HEK293 (cell line): ENCODE data around the gene IFFO2.

Experiments used
- CTCF ChIA-PET: fragments of 350-600 bp; formaldehyde crosslinking; extraction: SDS; loops from one replicate; lab custom pipeline; 2021; ENCODE audit warnings: antibody characterized with exemption; lab: Yijun Ruan, JAX
- POLR2A ChIA-PET: fragments of 300-600 bp; formaldehyde crosslinking; extraction: SDS; loops from one replicate; lab custom pipeline; 2020; ENCODE audit warnings: antibody characterized with exemption, inconsistent platforms; lab: Yijun Ruan, JAX
- H3K27ac ChIP-seq: fragments of 200-500 bp; sonication (Bioruptor generic); 2 replicates; pipeline ENCODE4 v1.5.1; 2014; ENCODE audit warnings: low read depth, low read length, control low read depth, inconsistent platforms; ENCODE audit errors: extremely low read depth
- H3K36me3 ChIP-seq, 2 experiments: fragments of 200-500 bp in 1 of 2; sonication (Bioruptor generic) in 1 of 2; 1 replicate in 1 of 2; 2 replicates in 1 of 2; pipeline ENCODE4 v1.5.1; 2014 to 2017; ENCODE audit warnings: inconsistent platforms in 2 of 2, low read length in 2 of 2; ENCODE audit not compliant: control insufficient read depth in 2 of 2, insufficient read depth in 1 of 2
- H3K4me1 ChIP-seq: fragments of 200-500 bp; sonication (Bioruptor generic); 2 replicates; pipeline ENCODE4 v1.5.1; 2014; ENCODE audit warnings: mild to moderate bottlenecking, low read length, inconsistent platforms; ENCODE audit not compliant: control insufficient read depth, insufficient read depth
- H3K4me3 ChIP-seq: 2 replicates; pipeline ENCODE4 v1.5.1; 2011; ENCODE audit warnings: low read depth, mild to moderate bottlenecking, control low read depth, low read length, moderate library complexity
- H3K9me3 ChIP-seq: fragments of 200-500 bp; sonication (Bioruptor generic); 2 replicates; pipeline ENCODE4 v1.5.1; 2014; ENCODE audit warnings: low read depth, low read length, inconsistent platforms; ENCODE audit not compliant: control insufficient read depth, insufficient read depth
- CTCF ChIP-seq: fragments of 450-650 bp; formaldehyde crosslinking; IDR thresholded peaks from 2 replicates; pipeline ENCODE4 v1.5.1; 2016; ENCODE audit warnings: missing biosample characterization, missing genetic modification characterization
- EGR2 ChIP-seq: fragments of 450-650 bp; formaldehyde crosslinking; IDR thresholded peaks from 2 replicates; pipeline ENCODE4 v1.5.1; 2016; ENCODE audit warnings: low read depth, missing biosample characterization, missing genetic modification characterization
- GLI4 ChIP-seq: fragments of 450-650 bp; formaldehyde crosslinking; IDR thresholded peaks from 2 replicates; pipeline ENCODE4 v1.5.1; 2016; ENCODE audit warnings: missing biosample characterization, missing genetic modification characterization
- GLIS1 ChIP-seq: fragments of 450-650 bp; formaldehyde crosslinking; IDR thresholded peaks from 2 replicates; pipeline ENCODE4 v1.5.1; 2016; ENCODE audit warnings: missing biosample characterization, missing genetic modification characterization
- KLF1 ChIP-seq: fragments of 450-650 bp; formaldehyde crosslinking; IDR thresholded peaks from 2 replicates; pipeline ENCODE4 v1.5.1; 2016; ENCODE audit warnings: missing biosample characterization, missing genetic modification characterization
- PBX3 ChIP-seq: sonication (generic); formaldehyde crosslinking; IDR thresholded peaks from 2 replicates; pipeline ENCODE4 v1.8.1; 2022; ENCODE audit warnings: mild to moderate bottlenecking, moderate library complexity, missing genetic modification reagents
- SCRT2 ChIP-seq: fragments of 450-650 bp; formaldehyde crosslinking; IDR thresholded peaks from 2 replicates; pipeline ENCODE4 v1.5.1; 2016; ENCODE audit warnings: missing biosample characterization, missing genetic modification characterization
- ZFHX2 ChIP-seq: fragments of 450-650 bp; formaldehyde crosslinking; conservative IDR thresholded peaks from 2 replicates; pipeline ENCODE4 v1.5.1; 2016; ENCODE audit warnings: missing biosample characterization, missing genetic modification characterization
- ZNF10 ChIP-seq: fragments of 450-650 bp; formaldehyde crosslinking; IDR thresholded peaks from 2 replicates; pipeline ENCODE4 v1.5.1; 2017; ENCODE audit warnings: missing biosample characterization, missing genetic modification characterization
- ZNF133 ChIP-seq: fragments of 450-650 bp; formaldehyde crosslinking; IDR thresholded peaks from 2 replicates; pipeline ENCODE4 v1.5.1; 2016; ENCODE audit warnings: missing biosample characterization, missing genetic modification characterization
- ZNF138 ChIP-seq: fragments of 450-650 bp; formaldehyde crosslinking; IDR thresholded peaks from 2 replicates; pipeline ENCODE4 v1.5.1; 2016; ENCODE audit warnings: missing biosample characterization, missing genetic modification characterization, borderline replicate concordance
- ZNF146 ChIP-seq: fragments of 450-650 bp; formaldehyde crosslinking; IDR thresholded peaks from 2 replicates; pipeline ENCODE4 v1.5.1; 2016; ENCODE audit warnings: missing biosample characterization, missing genetic modification characterization
- ZNF354C ChIP-seq: fragments of 450-650 bp; formaldehyde crosslinking; IDR thresholded peaks from 2 replicates; pipeline ENCODE4 v1.5.1; 2016; ENCODE audit warnings: missing biosample characterization, missing genetic modification characterization, low read depth, borderline replicate concordance
- ZNF426 ChIP-seq: fragments of 450-650 bp; formaldehyde crosslinking; IDR thresholded peaks from 2 replicates; pipeline ENCODE4 v1.5.1; 2017; ENCODE audit warnings: missing biosample characterization, missing genetic modification characterization, mild to moderate bottlenecking, inconsistent platforms, moderate library complexity
- ZNF433 ChIP-seq: fragments of 450-650 bp; formaldehyde crosslinking; IDR thresholded peaks from 2 replicates; pipeline ENCODE4 v1.5.1; 2016; ENCODE audit warnings: missing biosample characterization, missing genetic modification characterization, low read depth
- ZNF48 ChIP-seq: fragments of 450-650 bp; formaldehyde crosslinking; IDR thresholded peaks from 2 replicates; pipeline ENCODE4 v1.5.1; 2016; ENCODE audit warnings: missing biosample characterization, missing genetic modification characterization
- ZNF548 ChIP-seq: fragments of 450-650 bp; formaldehyde crosslinking; IDR thresholded peaks from 2 replicates; pipeline ENCODE4 v1.5.1; 2016; ENCODE audit warnings: missing biosample characterization, missing genetic modification characterization
- ZNF664 ChIP-seq: fragments of 450-650 bp; formaldehyde crosslinking; IDR thresholded peaks from 2 replicates; pipeline ENCODE4 v1.5.1; 2016; ENCODE audit warnings: missing biosample characterization, missing genetic modification characterization
- ZNF701 ChIP-seq: fragments of 450-650 bp; formaldehyde crosslinking; IDR thresholded peaks from 2 replicates; pipeline ENCODE4 v1.5.1; 2016; ENCODE audit warnings: missing biosample characterization, missing genetic modification characterization
- ZSCAN18 ChIP-seq: fragments of 450-650 bp; formaldehyde crosslinking; IDR thresholded peaks from 2 replicates; pipeline ENCODE4 v1.5.1; 2016; ENCODE audit warnings: missing biosample characterization, missing genetic modification characterization

The IFFO2 gene

GRCh38 chr1:18921516-18922251, 34.8 kb downstream of the IFFO2 start:
- Histone ChIP-seq H3K9me3 (no peaks in the 10 kb centered on the region), H3K27ac (no peak overlapping the region; the same call in 1 of the 2 replicates), H3K4me1 (peaks cover 9% of the 10 kb centered on the region), H3K36me3 (peaks cover 0 to 32% of the 10 kb centered on the region in 2 experiments; a peak in 1 of 3 replicates), H3K4me3 (no peak overlapping the region)
- TF ChIP-seq ZNF48 (tag by site-specific recombination) (no peak), ZNF354C (no peak), ZNF664 (tag by site-specific recombination) (peak; percentile 32; the same call in 1 of the 2 replicates)
- ChIA-PET CTCF (interaction anchor here (0.6 to 7.0 kb wide), 8 partner anchors 9 to 88 kb away, joined by 3 to 68 read pairs (median 3); no protein-coding TSS in a partner anchor), POLR2A (interaction anchor here (0.5 to 1.5 kb wide), 5 partner anchors 19 to 645 kb away, joined by 3 to 6 read pairs (median 4); partner anchors contain the start of genes ALDH4A1 and IFFO2)

GRCh38 chr1:18920931-18921330, 35.5 kb downstream of the IFFO2 start:
- Histone ChIP-seq H3K4me3 (no peak overlapping the region), H3K27ac (no peak overlapping the region), H3K9me3 (no peaks in the 10 kb centered on the region), H3K36me3 (peaks cover 0 to 40% of the 10 kb centered on the region in 2 experiments; a peak in 1 of 3 replicates), H3K4me1 (peaks cover 9% of the 10 kb centered on the region)
- POLR2A ChIA-PET = no interaction called here
- CTCF ChIA-PET = interaction anchor here (0.6 to 2.1 kb wide), 3 partner anchors 14 to 89 kb away, joined by 3 to 5 read pairs (median 4); no protein-coding TSS in a partner anchor
- no peak for TF ChIP-seq ZNF138 (tag by site-specific recombination)
- TF ChIP-seq ZNF10 (tag by site-specific recombination) = no peak
- no peak for TF ChIP-seq KLF1 (tag by site-specific recombination)
- no peak for TF ChIP-seq ZNF701 (tag by site-specific recombination)
- TF ChIP-seq PBX3 = no peak
- no peak for TF ChIP-seq GLIS1 (tag by site-specific recombination)
- TF ChIP-seq ZNF548 = no peak
- TF ChIP-seq GLI4 = no peak
- 0 out of 2 replicates have a peak, but pooled peaks have one; percentile 10 for TF ChIP-seq SCRT2 (tag by site-specific recombination)

GRCh38 chr1:18919956-18920355, 36.5 kb downstream of the IFFO2 start:
- TF ChIP-seq ZNF133 = no peak
- no peak for TF ChIP-seq ZNF146 (tag by site-specific recombination)
- TF ChIP-seq, all 188 proteins: peak for 0
- CTCF ChIA-PET = interaction anchor here (1.3 kb wide), 1 partner anchor 13 kb away, joined by 3 read pairs; no protein-coding TSS in a partner anchor
- no peak overlapping the region for H3K27ac ChIP-seq

GRCh38 chr1:18919197-18919905, 37.1 kb downstream of the IFFO2 start:
- no peak overlapping the region for H3K27ac ChIP-seq
- POLR2A ChIA-PET = no interaction called here
- CTCF ChIA-PET = interaction anchor here (1.3 kb wide), 1 partner anchor 12 kb away, joined by 3 read pairs; no protein-coding TSS in a partner anchor
- peaks cover 0 to 47% of the 10 kb centered on the region in 2 experiments; a peak in 1 of 3 replicates for H3K36me3 ChIP-seq
- peaks cover 9% of the 10 kb centered on the region for H3K4me1 ChIP-seq
- no peaks in the 10 kb centered on the region for H3K9me3 ChIP-seq
- H3K4me3 ChIP-seq = no peak overlapping the region
- no peak for TF ChIP-seq ZNF426
- no peak for TF ChIP-seq ZNF433 (tag by site-specific recombination)
- TF ChIP-seq CTCF (tag by site-specific recombination) = no peak
- TF ChIP-seq ZFHX2 = peak; percentile 38
- TF ChIP-seq EGR2 (tag by site-specific recombination) = peak; percentile 83
- TF ChIP-seq ZSCAN18 (tag by site-specific recombination) = no peak

More at GRCh38 chr1:18919956-18920355, 36.5 kb downstream of the IFFO2 start:
- POLR2A ChIA-PET = no interaction called here
- peaks cover 9% of the 10 kb centered on the region for H3K4me1 ChIP-seq
- no peaks in the 10 kb centered on the region for H3K9me3 ChIP-seq
- no peak overlapping the region for H3K4me3 ChIP-seq
- H3K36me3 ChIP-seq = peaks cover 0 to 47% of the 10 kb centered on the region in 2 experiments; a peak in 1 of 3 replicates
